ENCODE measurements around the gene EPM2AIP1.

EPM2AIP1 gene

GRCh38 chr3:36942638-36943248 is 50.2 kb downstream of the EPM2AIP1 start:
- no peak for TF ChIP-seq CTCF (IDR thresholded peaks at IDR 0.05; ENCODE audit: insufficient read depth, low read depth, low read length, missing control alignments)
- no peak overlapping the region for H3K4me3 ChIP-seq (ENCODE audit: low read depth, low read length)
- no peak for DNase-seq (ENCODE audit: low read depth)

DNA sequence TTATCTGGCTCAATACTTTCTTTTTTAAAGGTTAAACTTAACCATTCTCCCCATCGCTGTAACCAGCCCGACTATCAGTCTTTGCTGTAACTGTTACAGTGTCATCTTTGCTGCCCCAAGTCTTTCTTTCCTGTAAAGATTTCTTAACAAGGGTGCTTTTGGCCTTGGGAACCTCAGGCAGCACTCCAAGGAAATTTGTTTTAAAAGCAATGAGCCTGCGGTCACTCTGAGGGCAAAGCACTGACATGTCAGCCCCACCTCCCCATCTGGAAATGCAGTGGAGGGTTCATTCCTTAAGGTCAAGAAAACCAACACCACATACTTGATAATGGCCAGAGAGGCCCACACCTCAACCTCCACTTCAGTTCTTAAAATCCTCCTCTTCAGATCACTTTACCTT is 51.3 kb downstream of the EPM2AIP1 start:
- H3K4me3 ChIP-seq (ENCODE audit: low read depth, low read length) = no peak overlapping the region
- DNase-seq (ENCODE audit: low read depth) = no peak
- TF ChIP-seq CTCF (IDR thresholded peaks at IDR 0.05; ENCODE audit: insufficient read depth, low read depth, low read length, missing control alignments) = no peak

- no peak for TF ChIP-seq CTCF (IDR thresholded peaks at IDR 0.05; ENCODE audit: insufficient read depth, low read depth, low read length, missing control alignments)
- DNase-seq (ENCODE audit: low read depth) = no peak
Observed at GRCh38 chr3:36941162-36941561, 51.8 kb downstream of the EPM2AIP1 start.

DNA sequence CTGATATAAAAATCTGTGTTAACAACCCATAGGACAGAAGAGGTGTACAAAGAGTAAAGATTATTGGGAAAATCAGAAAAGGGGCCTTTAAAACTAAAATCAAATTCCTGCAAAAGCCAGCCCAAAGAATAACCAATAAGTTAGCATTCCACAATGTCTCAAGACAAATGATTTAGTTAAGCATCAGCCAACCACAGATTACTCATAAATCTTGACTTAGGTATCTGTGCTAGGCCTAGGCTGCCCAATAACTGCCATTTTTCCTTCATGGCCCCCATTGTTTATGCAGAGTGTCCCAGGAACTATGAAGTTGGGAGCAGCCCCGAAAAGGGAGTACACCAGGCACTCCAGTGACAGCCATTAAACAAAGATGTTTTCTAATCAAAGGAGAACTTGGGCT is 55.4 kb downstream of the EPM2AIP1 start:
- no peak for TF ChIP-seq CTCF (IDR thresholded peaks at IDR 0.05; ENCODE audit: insufficient read depth, low read depth, low read length, missing control alignments)
- no peak overlapping the region for H3K4me3 ChIP-seq (ENCODE audit: low read depth, low read length)
- DNase-seq (ENCODE audit: low read depth) = no peak

More at GRCh38 chr3:36941162-36941561, 51.8 kb downstream of the EPM2AIP1 start:
- no peak overlapping the region for H3K4me3 ChIP-seq (ENCODE audit: low read depth, low read length)
